HG02588 (cell line): ENCODE measurements around the gene EME2.
"Not testable (repeated sequence)": the region's sequence is repeated elsewhere in the genome, so short reads cannot be mapped to it uniquely, and the experiment has no call there.

Experiments used
- ATAC-seq: cut with Tn5 transposase; IDR thresholded peaks from one replicate; pipeline ENCODE4 v1.9.1; 2021; ENCODE audit warnings: mild to moderate bottlenecking, moderate library complexity; ENCODE audit not compliant: unreplicated experiment

Gene EME2

DNA sequence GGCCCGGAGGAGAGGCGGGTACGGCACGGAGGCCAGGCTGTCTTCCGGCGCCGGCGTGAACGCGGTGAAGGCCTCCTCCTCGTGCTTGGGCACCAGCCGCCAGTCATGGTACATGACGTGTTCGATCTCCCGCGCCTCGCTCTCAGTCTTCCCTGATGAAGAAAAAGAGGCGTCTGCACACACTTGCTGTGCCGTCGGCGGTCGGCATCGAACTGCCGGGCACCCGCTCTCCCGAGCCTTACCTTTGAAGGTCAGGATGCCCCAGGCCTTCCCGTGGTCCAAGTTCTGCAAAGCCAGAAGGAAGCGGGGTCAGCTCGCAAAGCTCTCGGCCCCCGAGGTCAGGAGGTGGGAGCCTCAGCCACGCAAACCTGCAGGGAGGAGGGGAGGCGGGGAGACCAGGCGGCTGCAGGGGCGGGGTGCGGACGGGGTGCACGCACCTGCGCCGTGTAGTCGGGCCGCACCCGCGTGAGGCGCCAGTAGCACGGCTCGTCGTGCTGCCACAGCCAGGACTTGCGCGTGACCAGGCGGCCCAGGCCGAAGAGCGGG lies at the start of gene EME2:
Gene EME2 (plus strand): TSS at position 449 of the 546 bp plus-strand sequence. CDS start 418 bp downstream, outside the sequence.
- no peak for ATAC-seq

- no peak for ATAC-seq
Observed at GRCh38 chr16:1723450-1724147, 49.0 kb upstream of the EME2 start.

GRCh38 chr16:1724491-1724890 lies 48.1 kb upstream of the EME2 start:
- no peak for ATAC-seq

DNA sequence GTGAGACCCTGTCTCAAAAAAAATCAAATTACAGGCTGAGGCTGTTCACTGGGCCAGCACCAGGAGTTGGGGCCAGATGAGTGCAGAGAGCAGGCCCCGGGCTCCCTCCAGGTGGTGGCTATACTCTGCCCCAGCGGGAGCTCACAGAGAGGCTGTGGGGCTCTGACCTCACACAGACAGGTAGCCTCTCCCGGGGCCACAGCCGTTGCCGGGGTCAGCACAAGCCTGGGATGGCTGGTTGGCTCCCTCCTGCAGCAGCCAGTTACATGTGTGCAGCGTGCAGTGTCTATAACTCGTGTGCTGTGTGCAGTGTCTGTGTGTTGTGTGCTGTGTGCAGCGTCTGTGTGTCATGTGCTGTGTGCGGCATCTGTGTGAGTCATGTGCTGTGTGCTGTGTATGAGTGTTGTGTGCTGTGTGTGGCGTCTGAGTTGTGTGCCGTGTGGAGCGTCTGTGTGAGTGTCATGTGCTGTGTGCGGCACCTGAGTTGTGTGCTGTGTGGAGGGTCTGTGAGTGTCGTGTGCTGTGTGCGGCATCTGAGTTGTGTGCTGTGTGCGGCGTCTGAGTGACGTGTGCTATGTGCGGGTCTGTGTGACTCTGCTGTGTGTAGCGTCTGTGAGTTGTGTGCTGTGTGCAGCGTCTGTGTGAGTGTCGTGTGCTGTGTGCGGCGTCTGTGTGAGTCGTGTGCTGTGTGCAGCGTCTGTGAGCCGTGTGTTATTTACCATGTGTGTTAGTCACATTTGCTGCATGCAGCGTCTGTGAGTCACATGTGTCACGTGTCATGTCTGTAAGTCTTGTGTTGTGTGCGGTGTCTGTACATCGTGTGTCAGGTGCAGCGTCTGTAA lies 45.7 kb upstream of the EME2 start:
- ATAC-seq: no peak

GRCh38 chr16:1727651-1728624 lies 44.7 kb upstream of the EME2 start:
- no peak for ATAC-seq

DNA sequence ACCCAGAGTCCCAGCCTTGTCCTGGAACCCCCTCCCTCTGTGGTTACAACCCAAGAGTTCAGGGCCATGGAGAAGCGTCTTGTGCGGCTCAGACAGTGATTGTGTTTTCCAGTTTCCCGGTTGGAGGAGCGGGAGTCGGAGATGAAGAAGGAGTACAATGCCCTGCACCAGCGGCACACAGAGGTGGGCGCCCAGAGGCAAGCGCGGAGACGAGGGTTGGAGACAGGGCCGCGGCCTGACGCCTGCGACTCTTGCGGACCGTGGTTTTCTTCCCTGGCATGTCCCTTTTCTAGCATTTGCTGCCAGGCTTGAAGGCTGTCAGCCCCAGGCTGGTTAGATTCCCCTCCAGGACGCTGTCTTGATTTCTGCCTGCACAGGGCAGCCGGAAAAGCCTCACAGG lies 43.6 kb upstream of the EME2 start:
- ATAC-seq: no peak

GRCh38 chr16:1729445-1729844 lies 43.2 kb upstream of the EME2 start:
- no peak for ATAC-seq

GRCh38 chr16:1731073-1731472 lies 41.5 kb upstream of the EME2 start:
- no peak for ATAC-seq

DNA sequence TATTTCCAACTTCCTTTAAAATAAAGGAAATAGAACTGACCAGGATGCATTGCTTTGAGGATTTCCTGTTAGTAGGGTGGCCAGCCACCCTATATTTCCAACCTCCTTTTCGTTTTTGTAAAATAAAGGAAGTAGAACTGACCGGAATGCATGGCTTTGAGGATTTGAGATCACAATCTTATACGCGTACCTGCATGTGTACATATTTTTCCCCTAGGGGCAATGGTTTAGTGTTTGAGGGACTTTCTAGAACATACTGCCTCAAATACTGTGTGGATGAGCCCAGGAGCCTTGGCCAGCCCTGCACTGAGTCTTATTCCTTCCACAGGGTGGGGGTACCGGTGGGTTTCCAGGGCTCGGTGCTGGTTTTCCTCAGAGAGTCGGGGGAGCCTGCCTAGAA lies 41.0 kb upstream of the EME2 start:
- ATAC-seq: no peak

- no peak for ATAC-seq
Observed at GRCh38 chr16:1732071-1732470, 40.5 kb upstream of the EME2 start.

DNA sequence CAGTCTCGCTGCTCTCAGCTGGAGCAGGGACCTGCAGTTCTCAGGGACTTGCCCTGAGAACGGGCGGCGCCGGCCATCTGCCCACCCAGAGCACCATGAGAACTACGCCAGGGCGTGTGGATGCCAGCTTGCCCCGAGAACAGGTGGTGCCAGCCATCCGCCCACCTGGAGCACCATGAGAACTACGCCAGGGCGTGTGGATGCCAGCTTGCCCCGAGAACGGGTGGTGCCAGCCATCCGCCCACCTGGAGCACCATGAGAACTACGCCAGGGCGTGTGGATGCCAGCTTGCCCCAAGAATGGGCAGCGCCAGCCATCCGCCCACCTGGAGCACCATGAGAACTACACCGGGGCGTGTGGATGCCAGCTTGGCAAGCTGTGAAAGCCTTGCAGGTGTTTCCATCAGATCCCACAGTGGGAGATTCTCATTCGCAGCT lies 40.0 kb upstream of the EME2 start:
- not testable (repeated sequence) for ATAC-seq

DNA sequence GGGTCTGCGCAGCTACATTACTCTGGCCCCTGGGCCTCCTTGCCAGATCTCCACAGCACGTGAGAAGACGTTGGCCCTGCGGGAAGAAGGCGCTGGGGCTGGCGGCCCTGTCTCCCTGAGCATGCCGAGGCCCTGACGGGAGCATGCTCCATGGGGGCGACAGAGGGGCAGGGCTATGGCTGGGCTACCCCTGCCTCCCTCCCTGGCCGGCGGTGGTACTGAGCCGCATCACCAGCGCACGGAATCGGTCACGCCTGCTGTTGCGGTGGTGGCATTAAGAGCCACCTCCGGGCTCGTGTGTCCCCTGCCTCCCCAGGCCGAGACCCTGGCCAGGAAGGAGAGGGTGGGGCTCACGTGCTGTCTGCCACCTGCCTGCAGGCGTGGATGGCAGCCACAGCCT lies 38.5 kb upstream of the EME2 start:
- ATAC-seq: no peak

- ATAC-seq: no peak
Observed at GRCh38 chr16:1734816-1735215, 37.8 kb upstream of the EME2 start.

DNA sequence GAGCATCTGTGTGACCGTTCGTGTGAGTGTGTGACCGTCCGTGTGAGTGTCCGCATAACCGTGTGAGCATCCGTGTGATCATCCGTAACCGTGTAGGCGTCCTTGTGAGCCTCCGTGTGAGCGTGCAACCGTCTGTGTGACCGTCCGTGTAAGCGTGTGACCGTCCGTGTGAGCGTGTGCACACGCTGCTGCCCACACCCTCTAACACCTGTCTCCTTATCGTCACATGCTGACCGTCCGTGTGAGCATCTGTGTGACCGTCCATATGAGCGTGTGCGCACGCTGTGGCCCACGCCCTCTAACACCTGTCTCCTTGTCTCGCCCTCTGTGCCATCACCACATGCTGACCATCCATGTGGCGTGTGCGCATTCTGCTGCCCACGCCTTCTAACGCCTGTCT lies 32.4 kb upstream of the EME2 start:
- ATAC-seq: no peak

GRCh38 chr16:1740781-1741490 lies 31.7 kb upstream of the EME2 start:
- ATAC-seq: no peak

DNA sequence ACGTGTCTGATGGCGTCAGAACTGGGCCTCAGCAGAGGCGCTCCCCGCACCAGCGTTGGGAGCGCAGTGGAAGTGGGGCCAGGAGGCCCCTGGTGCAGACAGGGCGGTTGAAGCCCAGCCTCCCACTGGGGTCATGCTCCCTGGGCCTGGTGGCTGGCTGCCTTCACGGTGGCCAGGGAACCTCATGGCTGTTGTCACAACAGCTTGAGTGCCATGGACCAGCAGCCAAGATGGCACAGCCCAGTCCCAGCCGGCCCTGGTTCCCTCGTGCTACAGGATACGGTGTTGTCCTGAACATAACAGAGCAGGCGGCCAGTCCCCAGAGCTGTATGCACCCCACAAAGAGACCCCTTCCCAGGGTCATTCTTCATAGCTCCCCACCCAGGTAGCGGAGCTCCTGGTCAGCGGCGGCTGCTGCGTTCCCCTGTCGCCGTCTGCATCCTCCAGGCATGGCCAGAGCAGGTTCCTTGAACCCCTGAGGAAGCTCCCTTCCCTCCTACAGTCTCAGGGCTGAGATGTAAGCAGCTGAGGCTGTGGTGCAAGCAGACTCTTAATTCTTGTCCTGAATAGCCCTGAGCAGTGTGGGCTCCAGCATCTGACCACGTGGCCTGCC lies 31.0 kb upstream of the EME2 start:
- no peak for ATAC-seq

- no peak for ATAC-seq
Observed at GRCh38 chr16:1743376-1744337, 29.0 kb upstream of the EME2 start.

GRCh38 chr16:1744338-1744840 lies 28.2 kb upstream of the EME2 start:
- ATAC-seq: no peak
